Measurements from ENCODE around the gene ERBB4.

The ERBB4 gene

DNA sequence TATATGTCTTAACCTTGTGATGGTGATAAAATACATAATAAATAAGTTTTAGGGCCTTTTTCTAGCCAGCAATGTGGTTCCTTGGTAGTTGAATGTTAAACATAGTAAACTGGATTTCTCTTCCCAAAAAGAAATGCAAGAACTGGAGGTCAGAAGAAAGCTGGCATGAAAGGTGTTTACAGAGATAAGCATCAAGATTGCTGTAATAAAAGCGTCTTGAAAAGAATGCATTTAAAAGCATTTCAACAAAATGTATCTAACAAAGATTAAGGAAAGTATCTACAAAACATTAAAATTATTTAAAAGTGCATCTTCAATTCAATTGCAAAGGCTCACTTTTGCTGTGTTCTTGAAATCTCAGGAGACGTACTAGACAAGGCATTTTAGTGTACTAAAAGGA lies 419.0 kb downstream of the ERBB4 start:
- ATAC-seq: no peak

GRCh38 chr2:212117926-212118325 lies 420.7 kb downstream of the ERBB4 start:
- TF ChIP-seq CSDC2 (CRISPR knock-in tag; IDR thresholded peaks at IDR 0.05) (no peak), ZFP3 (CRISPR knock-in tag; IDR thresholded peaks at IDR 0.05) (no peak), ZC3H10 (CRISPR knock-in tag; IDR thresholded peaks at IDR 0.05) (no peak), TSHZ2 (CRISPR knock-in tag; IDR thresholded peaks at IDR 0.05) (no peak)
- ATAC-seq: no peak

More for the DNA sequence above, 419.0 kb downstream of the ERBB4 start:
- TF ChIP-seq PATZ1 (CRISPR knock-in tag; IDR thresholded peaks at IDR 0.05; ENCODE audit: borderline replicate concordance): no peak
- no peak for TF ChIP-seq ZFP3 (CRISPR knock-in tag; IDR thresholded peaks at IDR 0.05)
- no peak for TF ChIP-seq BACH2 (CRISPR knock-in tag; IDR thresholded peaks at IDR 0.05; ENCODE audit: borderline replicate concordance)
- TF ChIP-seq TSHZ2 (CRISPR knock-in tag; IDR thresholded peaks at IDR 0.05): no peak
- TF ChIP-seq ESRRG (CRISPR knock-in tag; IDR thresholded peaks at IDR 0.05): no peak
- TF ChIP-seq ZFP30 (CRISPR knock-in tag; IDR thresholded peaks at IDR 0.05): no peak
- no peak for TF ChIP-seq PPARA (CRISPR knock-in tag; IDR thresholded peaks at IDR 0.05; ENCODE audit: borderline replicate concordance)
- no peak for TF ChIP-seq CREB5 (CRISPR knock-in tag; IDR thresholded peaks at IDR 0.05; ENCODE audit: low read depth)
- no peak for TF ChIP-seq ISL1 (CRISPR knock-in tag; IDR thresholded peaks at IDR 0.05)
- TF ChIP-seq ARNTL (CRISPR knock-in tag; IDR thresholded peaks at IDR 0.05; ENCODE audit: borderline replicate concordance, low read depth): no peak
- no peak for TF ChIP-seq TOX (CRISPR knock-in tag; IDR thresholded peaks at IDR 0.05; ENCODE audit: borderline replicate concordance)
- TF ChIP-seq POU6F1 (CRISPR knock-in tag; IDR thresholded peaks at IDR 0.05; ENCODE audit: borderline replicate concordance, low read depth): no peak
- no peak for TF ChIP-seq ZNF565 (CRISPR knock-in tag; conservative IDR thresholded peaks at IDR 0.05; ENCODE audit: low read depth)
- no peak for TF ChIP-seq ZNF8 (CRISPR knock-in tag; IDR thresholded peaks at IDR 0.05)
- no peak for TF ChIP-seq TCF4 (CRISPR knock-in tag; IDR thresholded peaks at IDR 0.05; ENCODE audit: borderline replicate concordance)
- no peak for TF ChIP-seq GLIS3 (CRISPR knock-in tag; IDR thresholded peaks at IDR 0.05)

GRCh38 chr2:212114489-212114888 lies 424.1 kb downstream of the ERBB4 start:
- no peak for ATAC-seq
- no peak for TF ChIP-seq ZNF70 (CRISPR knock-in tag; IDR thresholded peaks at IDR 0.05)
- no peak for TF ChIP-seq PPARA (CRISPR knock-in tag; IDR thresholded peaks at IDR 0.05; ENCODE audit: borderline replicate concordance)
- no peak for TF ChIP-seq ZNF565 (CRISPR knock-in tag; conservative IDR thresholded peaks at IDR 0.05; ENCODE audit: low read depth)
- TF ChIP-seq GLIS3 (CRISPR knock-in tag; IDR thresholded peaks at IDR 0.05): no peak
- no peak for TF ChIP-seq TOX (CRISPR knock-in tag; IDR thresholded peaks at IDR 0.05; ENCODE audit: borderline replicate concordance)
- TF ChIP-seq ARNTL (CRISPR knock-in tag; IDR thresholded peaks at IDR 0.05; ENCODE audit: borderline replicate concordance, low read depth): no peak
- TF ChIP-seq BACH2 (CRISPR knock-in tag; IDR thresholded peaks at IDR 0.05; ENCODE audit: borderline replicate concordance): no peak
- no peak for TF ChIP-seq ISL1 (CRISPR knock-in tag; IDR thresholded peaks at IDR 0.05)
- no peak for TF ChIP-seq RARB (CRISPR knock-in tag; IDR thresholded peaks at IDR 0.05)
- no peak for TF ChIP-seq CSDC2 (CRISPR knock-in tag; IDR thresholded peaks at IDR 0.05)
- TF ChIP-seq TSHZ2 (CRISPR knock-in tag; IDR thresholded peaks at IDR 0.05): no peak
- TF ChIP-seq POU6F1 (CRISPR knock-in tag; IDR thresholded peaks at IDR 0.05; ENCODE audit: borderline replicate concordance, low read depth): no peak

All from SK-N-SH treated with all-trans-retinoic acid at 6 μM for 48 hours (cell line).